ENCODE measurements around the gene CES4A. TPM values are rescaled to one million over a fixed set of nuclear protein-coding genes. Genes with fewer than 3 reads are reported as not detected.
"Not testable (repeated sequence)": the region's sequence is repeated elsewhere in the genome, so short reads cannot be mapped to it uniquely, and the experiment has no call there.

Gene CES4A
- total RNA-seq, 1 experiment from 2014 or later = 0.34 TPM

DNA sequence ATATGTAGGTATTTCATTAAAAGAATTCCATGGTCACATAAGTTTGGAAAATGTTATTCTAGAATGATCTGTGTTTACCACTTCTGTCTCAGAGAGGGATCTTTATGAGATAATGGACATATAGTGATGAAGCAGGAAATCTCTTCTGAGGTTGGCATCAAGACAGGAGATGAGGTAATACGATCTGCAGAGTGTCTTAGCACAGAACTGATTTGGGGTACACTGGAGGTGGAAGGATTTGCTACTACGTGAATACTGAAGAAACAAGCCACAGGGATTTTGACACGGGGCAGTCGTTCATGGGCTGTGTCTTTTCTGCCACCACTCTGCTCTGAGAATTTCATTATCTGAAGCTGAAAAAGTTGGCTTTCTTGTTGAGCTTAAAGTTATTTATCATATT lies 46.1 kb downstream of the CES4A start:
- in situ Hi-C loops (cut with HindIII; ENCODE audit: low sequenced_read_pairs) = no loop called here
- peak; percentile 6 for DNase-seq (ENCODE audit: low spot score)

- in situ Hi-C loops (cut with HindIII; ENCODE audit: low sequenced_read_pairs) = no loop called here
- DNase-seq (ENCODE audit: low spot score) = no peak
Measured at GRCh38 chr16:67035364-67035763, 47.0 kb downstream of the CES4A start.

DNA sequence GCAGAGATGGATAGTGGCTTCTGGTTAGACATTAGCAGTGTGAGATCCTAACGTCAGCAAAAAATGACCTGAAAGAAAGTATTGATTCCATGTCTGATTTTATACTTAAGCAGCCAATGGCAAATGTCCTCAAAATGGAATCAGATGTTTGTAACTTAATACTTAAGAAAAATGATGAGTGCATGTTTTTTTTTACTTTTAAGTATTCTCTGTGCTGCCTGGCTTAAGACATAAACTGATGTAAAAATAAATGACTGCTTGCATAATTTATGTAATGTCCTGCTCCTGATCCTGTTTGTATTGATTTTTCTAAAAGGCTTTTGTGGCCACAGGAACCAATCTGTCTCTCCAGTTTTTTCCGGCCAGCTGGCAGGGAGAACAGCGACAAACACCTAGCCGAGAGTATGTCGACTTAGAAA lies 47.9 kb downstream of the CES4A start:
- in situ Hi-C loops (cut with HindIII; ENCODE audit: low sequenced_read_pairs) = no loop called here
- DNase-seq (ENCODE audit: low spot score) = no peak

- in situ Hi-C loops (cut with HindIII; ENCODE audit: low sequenced_read_pairs) = no loop called here
- DNase-seq (ENCODE audit: low spot score) = no peak
Measured at GRCh38 chr16:67039260-67040020, 51.1 kb downstream of the CES4A start.

- in situ Hi-C loops (cut with HindIII; ENCODE audit: low sequenced_read_pairs) = no loop called here
- no peak for DNase-seq (ENCODE audit: low spot score)
Measured at GRCh38 chr16:67040166-67040565, 51.8 kb downstream of the CES4A start.

GRCh38 chr16:67040906-67041305 lies 52.5 kb downstream of the CES4A start:
- in situ Hi-C loops (cut with HindIII; ENCODE audit: low sequenced_read_pairs) = no loop called here
- no peak for DNase-seq (ENCODE audit: low spot score)

DNA sequence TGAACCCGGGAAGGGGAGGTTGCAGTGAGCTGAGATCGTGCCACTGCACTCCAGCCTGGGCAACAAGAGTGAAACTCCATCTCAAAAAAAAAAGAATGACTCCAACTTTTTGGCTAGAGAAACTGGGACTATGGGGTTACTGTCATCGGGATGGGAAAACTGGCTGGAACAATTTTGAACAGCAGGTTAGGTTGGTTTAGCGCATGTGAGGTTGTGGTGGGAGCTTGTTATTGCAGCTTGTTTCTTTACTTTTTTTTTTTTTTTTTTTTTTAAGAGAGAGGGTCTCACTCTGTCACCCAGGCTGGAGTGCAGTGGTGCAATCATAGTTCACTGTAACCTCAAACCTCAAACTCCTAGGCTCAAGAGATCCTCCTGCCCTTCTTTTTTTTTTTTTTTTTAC lies 53.1 kb downstream of the CES4A start:
- in situ Hi-C loops (cut with HindIII; ENCODE audit: low sequenced_read_pairs); DNase-seq (ENCODE audit: low spot score): not testable (repeated sequence)

- in situ Hi-C loops (cut with HindIII; ENCODE audit: low sequenced_read_pairs) = no loop called here
- DNase-seq (ENCODE audit: low spot score) = no peak
Measured at GRCh38 chr16:67043420-67043819, 55.0 kb downstream of the CES4A start.

- in situ Hi-C loops (cut with HindIII; ENCODE audit: low sequenced_read_pairs) = no loop called here
- DNase-seq (ENCODE audit: low spot score) = no peak
Measured at GRCh38 chr16:67050796-67051195, 62.4 kb downstream of the CES4A start.

- no peak for DNase-seq (ENCODE audit: low spot score)
- in situ Hi-C loops (cut with HindIII; ENCODE audit: low sequenced_read_pairs) = no loop called here
Measured at GRCh38 chr16:67052399-67052798, 64.0 kb downstream of the CES4A start.

- DNase-seq (ENCODE audit: low spot score) = no peak
- in situ Hi-C loops (cut with HindIII; ENCODE audit: low sequenced_read_pairs) = no loop called here
Measured at GRCh38 chr16:67053767-67054334, 65.5 kb downstream of the CES4A start.

DNA sequence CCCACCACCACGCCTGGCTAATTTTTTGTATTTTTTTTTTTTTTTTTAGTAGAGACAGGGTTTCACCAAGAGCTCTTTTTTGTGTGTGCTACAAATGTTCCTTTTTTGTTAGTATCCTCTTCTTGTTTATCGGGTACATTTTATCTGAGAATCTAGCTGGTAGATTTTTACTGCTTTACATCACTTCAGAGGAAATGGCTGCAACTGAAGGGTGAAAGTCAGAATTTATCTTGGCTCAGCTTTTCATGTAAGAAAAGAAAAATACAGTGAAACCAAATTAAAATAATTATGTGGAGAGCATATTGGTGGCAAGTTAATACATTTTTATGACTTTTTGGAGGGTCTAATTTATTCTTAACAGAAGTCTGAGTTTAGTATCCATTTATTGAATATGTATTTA lies 66.5 kb downstream of the CES4A start:
- in situ Hi-C loops (cut with HindIII; ENCODE audit: low sequenced_read_pairs) = no loop called here
- no peak for DNase-seq (ENCODE audit: low spot score)

- in situ Hi-C loops (cut with HindIII; ENCODE audit: low sequenced_read_pairs) = no loop called here
- DNase-seq (ENCODE audit: low spot score) = no peak
Measured at GRCh38 chr16:67055712-67056487, 67.5 kb downstream of the CES4A start.

Other genes starting within 250 kb of the CES4A start
- gene DYNC1LI2, start 237.0 kb upstream of the CES4A start, total RNA-seq (2014; rRNA removed; shearing (Covaris generic)) = 41.6 and 63.4 TPM in 2 replicates
- gene TERB1, start 187.0 kb upstream of the CES4A start, total RNA-seq (2014; rRNA removed; shearing (Covaris generic)) = not detected in 2 replicates
- gene NAE1, start 157.6 kb upstream of the CES4A start, total RNA-seq (2014; rRNA removed; shearing (Covaris generic)) = 154 and 162 TPM in 2 replicates
- gene CA7, start 144.2 kb upstream of the CES4A start, total RNA-seq (2014; rRNA removed; shearing (Covaris generic)) = not detected in 2 replicates
- gene PDP2, start 108.1 kb upstream of the CES4A start, total RNA-seq (2014; rRNA removed; shearing (Covaris generic)) = 7.1 and 13.8 TPM in 2 replicates
- gene CDH16, start 69.7 kb upstream of the CES4A start, total RNA-seq (2014; rRNA removed; shearing (Covaris generic)) = 0.25 TPM in 1 of 2 replicates, not detected in the other
- 0.25 TPM in 1 of 2 replicates, not detected in the other for gene RRAD, start 63.1 kb upstream of the CES4A start, total RNA-seq (2014; rRNA removed; shearing (Covaris generic))
- 140 and 172 TPM in 2 replicates for gene CIAO2B, start 54.2 kb upstream of the CES4A start, total RNA-seq (2014; rRNA removed; shearing (Covaris generic))
- 41.2 and 45.0 TPM in 2 replicates for gene CES2, start 53.1 kb upstream of the CES4A start, total RNA-seq (2014; rRNA removed; shearing (Covaris generic))
- gene CES3, start 27.3 kb upstream of the CES4A start, total RNA-seq (2014; rRNA removed; shearing (Covaris generic)) = 3.8 and 4.9 TPM in 2 replicates
- 17.0 and 40.9 TPM in 2 replicates for gene CBFB, start 40.6 kb downstream of the CES4A start, total RNA-seq (2014; rRNA removed; shearing (Covaris generic))
- gene PHAF1, start 121.4 kb downstream of the CES4A start, total RNA-seq (2014; rRNA removed; shearing (Covaris generic)) = 35.3 and 40.9 TPM in 2 replicates
- gene B3GNT9, start 162.4 kb downstream of the CES4A start, total RNA-seq (2014; rRNA removed; shearing (Covaris generic)) = 0.55 TPM in 1 of 2 replicates, not detected in the other
- 8.8 and 15.4 TPM in 2 replicates for gene TRADD, start 171.3 kb downstream of the CES4A start, total RNA-seq (2014; rRNA removed; shearing (Covaris generic))
- gene FBXL8, start 171.4 kb downstream of the CES4A start, total RNA-seq (2014; rRNA removed; shearing (Covaris generic)) = 8.2 and 10.4 TPM in 2 replicates
- gene HSF4, start 176.2 kb downstream of the CES4A start, total RNA-seq (2014; rRNA removed; shearing (Covaris generic)) = 17.8 and 17.9 TPM in 2 replicates
- 13.4 and 17.5 TPM in 2 replicates for gene NOL3, start 181.9 kb downstream of the CES4A start, total RNA-seq (2014; rRNA removed; shearing (Covaris generic))
- 19.1 and 33.4 TPM in 2 replicates for gene MATCAP1, start 195.4 kb downstream of the CES4A start, total RNA-seq (2014; rRNA removed; shearing (Covaris generic))
- 0.24 and 0.25 TPM in 2 replicates for gene EXOC3L1, start 201.5 kb downstream of the CES4A start, total RNA-seq (2014; rRNA removed; shearing (Covaris generic))
- gene E2F4, start 203.6 kb downstream of the CES4A start, total RNA-seq (2014; rRNA removed; shearing (Covaris generic)) = 95.3 and 123 TPM in 2 replicates
- 0.61 and 1.0 TPM in 2 replicates for gene ELMO3, start 210.5 kb downstream of the CES4A start, total RNA-seq (2014; rRNA removed; shearing (Covaris generic))
- 64.4 and 90.0 TPM in 2 replicates for gene TMEM208, start 238.5 kb downstream of the CES4A start, total RNA-seq (2014; rRNA removed; shearing (Covaris generic))

All from G401 (cell line).